ENCODE measurements around the gene RECQL5.

DNA sequence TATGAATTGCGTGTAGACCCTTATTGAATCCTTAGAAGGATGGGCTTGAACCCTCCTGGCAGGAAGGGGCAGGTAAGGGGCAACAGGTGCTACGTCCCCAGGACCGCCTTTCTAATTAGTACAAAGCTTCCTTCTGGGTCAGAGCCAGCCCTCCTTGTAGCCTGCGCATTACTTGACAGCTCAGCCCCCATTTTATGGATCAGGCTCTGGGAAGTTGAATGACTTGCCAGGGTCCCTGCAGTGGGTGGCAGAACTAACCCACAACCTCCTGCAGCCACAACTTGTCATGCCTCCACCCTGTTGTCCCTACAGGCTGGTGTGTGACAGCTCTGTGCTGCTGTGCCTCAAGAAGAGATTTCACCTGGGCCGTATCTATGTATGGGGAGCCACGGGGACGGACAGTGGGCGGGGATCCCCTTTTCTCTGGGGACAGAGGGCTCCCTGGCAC lies 76.6 kb downstream of the RECQL5 start:
- TF ChIP-seq, protein P1, sequence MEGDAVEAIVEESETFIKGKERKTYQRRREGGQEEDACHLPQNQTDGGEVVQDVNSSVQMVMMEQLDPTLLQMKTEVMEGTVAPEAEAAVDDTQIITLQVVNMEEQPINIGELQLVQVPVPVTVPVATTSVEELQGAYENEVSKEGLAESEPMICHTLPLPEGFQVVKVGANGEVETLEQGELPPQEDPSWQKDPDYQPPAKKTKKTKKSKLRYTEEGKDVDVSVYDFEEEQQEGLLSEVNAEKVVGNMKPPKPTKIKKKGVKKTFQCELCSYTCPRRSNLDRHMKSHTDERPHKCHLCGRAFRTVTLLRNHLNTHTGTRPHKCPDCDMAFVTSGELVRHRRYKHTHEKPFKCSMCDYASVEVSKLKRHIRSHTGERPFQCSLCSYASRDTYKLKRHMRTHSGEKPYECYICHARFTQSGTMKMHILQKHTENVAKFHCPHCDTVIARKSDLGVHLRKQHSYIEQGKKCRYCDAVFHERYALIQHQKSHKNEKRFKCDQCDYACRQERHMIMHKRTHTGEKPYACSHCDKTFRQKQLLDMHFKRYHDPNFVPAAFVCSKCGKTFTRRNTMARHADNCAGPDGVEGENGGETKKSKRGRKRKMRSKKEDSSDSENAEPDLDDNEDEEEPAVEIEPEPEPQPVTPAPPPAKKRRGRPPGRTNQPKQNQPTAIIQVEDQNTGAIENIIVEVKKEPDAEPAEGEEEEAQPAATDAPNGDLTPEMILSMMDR (IDR thresholded peaks at IDR 0.05 in 4 of 5, conservative IDR thresholded peaks at IDR 0.05 in 1 of 5), result no peak
- no peak for TF ChIP-seq POLR2A (IDR thresholded peaks at IDR 0.05)
